D721Med (cell line): Measurements from ENCODE around the gene HIBADH.

Experiments
- DNase-seq: peaks from one replicate; pipeline ENCODE4 v3.0.0; 2011; ENCODE audit warnings: low spot score; ENCODE audit not compliant: insufficient read length
- FAIRE-seq: peaks from 2 replicates; lab custom pipeline; 2011; peaks lifted over from hg19 to GRCh38; lab: Jason Lieb, UNC
- TF ChIP-seq, protein P1 (sequence below): IDR thresholded peaks from 2 replicates; pipeline ENCODE4 v1.5.1; 2012; ENCODE audit warnings: mild to moderate bottlenecking, control low read depth; ENCODE audit not compliant: insufficient read depth; ENCODE audit errors: missing control alignments

HIBADH gene

DNA sequence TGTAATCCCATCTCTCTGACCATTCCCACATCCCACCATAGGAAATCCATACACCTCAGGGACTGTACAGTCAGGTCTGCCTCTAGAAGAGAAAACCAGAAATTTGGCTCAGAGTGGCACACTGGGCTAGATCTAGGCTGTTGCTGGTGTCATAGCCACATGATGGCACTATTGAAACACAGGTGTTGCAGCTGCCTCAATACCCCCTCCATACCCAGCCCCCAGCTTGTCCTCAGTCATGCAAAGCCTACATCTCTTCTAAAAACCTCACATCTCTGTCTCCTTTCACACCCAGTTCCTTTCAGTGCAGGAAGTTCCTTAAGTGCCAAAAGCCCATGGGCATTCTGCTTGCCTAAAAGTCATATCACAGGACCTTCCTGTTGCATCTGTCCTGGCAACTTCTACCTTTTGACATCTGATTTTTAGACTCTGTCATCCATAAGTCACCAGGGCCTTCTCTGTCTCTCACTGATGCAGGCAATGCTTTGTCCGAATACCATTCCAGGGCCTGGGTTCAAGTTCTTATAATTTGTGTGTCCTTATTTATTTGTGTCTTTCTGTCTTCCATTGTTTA lies 27.0 kb upstream of the HIBADH start:
- DNase-seq (no peak), FAIRE-seq (no peak)
- TF ChIP-seq, protein P1, sequence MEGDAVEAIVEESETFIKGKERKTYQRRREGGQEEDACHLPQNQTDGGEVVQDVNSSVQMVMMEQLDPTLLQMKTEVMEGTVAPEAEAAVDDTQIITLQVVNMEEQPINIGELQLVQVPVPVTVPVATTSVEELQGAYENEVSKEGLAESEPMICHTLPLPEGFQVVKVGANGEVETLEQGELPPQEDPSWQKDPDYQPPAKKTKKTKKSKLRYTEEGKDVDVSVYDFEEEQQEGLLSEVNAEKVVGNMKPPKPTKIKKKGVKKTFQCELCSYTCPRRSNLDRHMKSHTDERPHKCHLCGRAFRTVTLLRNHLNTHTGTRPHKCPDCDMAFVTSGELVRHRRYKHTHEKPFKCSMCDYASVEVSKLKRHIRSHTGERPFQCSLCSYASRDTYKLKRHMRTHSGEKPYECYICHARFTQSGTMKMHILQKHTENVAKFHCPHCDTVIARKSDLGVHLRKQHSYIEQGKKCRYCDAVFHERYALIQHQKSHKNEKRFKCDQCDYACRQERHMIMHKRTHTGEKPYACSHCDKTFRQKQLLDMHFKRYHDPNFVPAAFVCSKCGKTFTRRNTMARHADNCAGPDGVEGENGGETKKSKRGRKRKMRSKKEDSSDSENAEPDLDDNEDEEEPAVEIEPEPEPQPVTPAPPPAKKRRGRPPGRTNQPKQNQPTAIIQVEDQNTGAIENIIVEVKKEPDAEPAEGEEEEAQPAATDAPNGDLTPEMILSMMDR: peak; percentile 66

DNA sequence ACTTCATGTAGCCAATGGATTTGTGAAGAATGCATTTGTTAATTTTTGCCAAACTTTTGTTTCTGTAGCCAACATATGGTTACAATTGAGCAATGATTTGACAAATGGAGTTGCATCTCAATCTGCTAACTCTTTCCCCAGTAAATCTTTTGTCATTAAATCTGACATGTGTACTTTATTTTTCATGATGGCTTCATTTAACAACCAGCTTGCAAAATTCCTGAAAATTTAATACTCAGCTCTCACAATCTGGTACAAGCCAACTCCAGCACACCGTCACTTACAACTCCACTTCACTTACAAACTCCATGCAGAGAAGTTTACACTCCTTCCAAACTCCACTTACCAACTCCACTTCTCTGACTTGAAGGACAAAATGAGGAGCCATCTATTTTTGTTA lies 26.5 kb upstream of the HIBADH start:
- no peak for FAIRE-seq
- no peak for DNase-seq
- TF ChIP-seq, protein P1: no peak

DNA sequence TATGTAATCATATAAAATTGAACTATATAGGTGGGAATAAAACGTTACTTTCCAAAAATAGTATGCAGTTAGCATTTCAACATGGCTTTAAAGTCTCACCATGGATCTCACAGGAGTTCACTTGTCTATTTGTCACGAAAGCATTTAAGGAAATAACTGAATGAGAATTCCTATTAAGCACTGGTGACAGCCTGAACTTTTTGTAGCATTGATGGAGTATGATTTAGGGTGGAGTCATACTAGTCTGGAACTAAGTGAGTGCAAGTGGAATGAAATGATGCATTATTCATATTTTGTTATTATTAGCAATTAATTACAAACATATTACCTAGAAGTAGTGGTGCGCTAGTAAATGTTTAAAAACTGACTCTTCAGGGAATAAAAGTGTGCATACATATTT lies 26.0 kb upstream of the HIBADH start:
- FAIRE-seq (no peak), DNase-seq (no peak)
- TF ChIP-seq, protein P1: no peak

DNA sequence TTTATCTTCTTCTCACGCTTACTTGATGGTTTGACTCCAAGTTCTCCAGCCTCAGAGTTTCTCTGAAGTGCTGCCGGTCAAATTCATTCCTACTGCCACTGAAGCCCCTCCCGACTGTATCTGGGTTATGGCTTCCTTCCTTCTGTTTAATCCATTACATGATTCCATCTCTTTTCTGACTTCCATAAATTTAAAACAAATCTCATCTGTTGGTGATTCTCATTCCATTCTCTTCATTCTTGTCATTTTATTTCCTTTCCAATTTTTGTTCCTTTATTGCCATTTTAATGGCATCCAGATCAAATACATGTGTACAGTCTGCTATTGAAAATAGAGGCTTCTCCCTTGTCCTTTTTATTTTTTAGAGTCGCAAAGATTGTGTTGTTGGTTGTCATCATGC lies 25.4 kb upstream of the HIBADH start:
- FAIRE-seq: no peak
- TF ChIP-seq, protein P1: no peak
- no peak for DNase-seq

DNA sequence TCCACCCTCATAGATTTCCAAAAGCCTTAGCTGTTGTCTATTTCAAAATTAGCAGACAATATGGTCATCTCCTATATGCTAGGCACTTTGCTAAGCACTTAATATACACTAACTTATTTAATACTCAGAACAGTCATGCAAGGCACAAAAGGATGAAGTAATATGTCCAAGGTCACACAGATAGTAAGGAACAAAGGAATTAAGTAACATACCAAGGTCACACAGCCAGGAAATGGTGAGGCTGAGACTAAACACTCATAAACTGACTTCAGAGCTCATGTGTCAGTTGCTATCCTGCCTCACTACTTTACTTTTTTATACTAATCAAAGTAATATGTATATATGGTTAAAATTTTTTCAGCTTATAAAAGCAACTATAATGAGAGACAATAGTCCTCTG lies 23.6 kb upstream of the HIBADH start:
- FAIRE-seq (no peak), DNase-seq (no peak)
- TF ChIP-seq, protein P1: no peak

DNA sequence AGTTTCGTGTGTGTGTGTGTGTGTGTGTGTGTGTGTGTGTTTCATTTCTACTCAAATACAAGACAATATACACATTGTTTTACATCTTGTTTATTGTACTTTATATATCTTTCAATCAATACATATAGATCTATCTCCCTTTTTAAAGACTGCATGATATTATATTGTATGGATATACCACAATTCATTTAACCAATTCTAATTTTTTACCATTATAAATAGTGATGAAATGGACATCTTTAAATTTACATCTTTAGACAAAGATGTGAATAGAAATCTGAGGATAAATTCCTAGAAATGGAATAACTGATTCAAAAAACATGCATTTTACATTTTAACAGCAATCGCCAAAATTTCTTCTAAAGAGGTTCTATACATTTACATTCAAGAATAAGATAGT lies 23.2 kb upstream of the HIBADH start:
- DNase-seq: no peak
- TF ChIP-seq, protein P1: no peak
- FAIRE-seq: no peak

DNA sequence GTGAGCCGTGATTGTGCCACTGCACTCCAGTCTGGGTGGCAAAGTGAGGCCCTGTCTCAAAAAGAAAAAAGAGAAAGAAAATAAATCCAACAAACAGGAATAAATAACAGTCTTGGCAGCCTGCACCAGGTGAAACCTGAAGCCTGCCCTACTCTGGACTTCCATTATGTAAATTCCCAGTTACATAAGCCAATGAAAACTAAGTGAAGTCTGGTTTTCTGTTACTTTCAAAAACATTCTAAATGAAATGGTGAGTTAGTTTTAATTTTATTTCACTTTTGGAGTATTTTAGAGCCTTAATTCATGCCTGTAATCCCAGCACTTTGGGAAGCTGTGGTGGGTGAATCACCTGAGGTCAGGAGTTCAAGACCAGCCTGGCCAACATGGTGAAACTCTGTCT lies 22.5 kb upstream of the HIBADH start:
- DNase-seq (no peak), FAIRE-seq (no peak)
- TF ChIP-seq, protein P1: no peak
